Mammary epithelial cell (primary cell): ENCODE results near the gene RNF213.

Experiments
- CTCF ChIP-seq, 2 donors: IDR thresholded peaks in 1 of 2; conservative IDR thresholded peaks in 1 of 2; 2 replicates each; pipeline ENCODE4 v1.5.1; 2011 to 2012; ENCODE audit warnings: inconsistent platforms in 2 of 2, low read length in 2 of 2, mild to moderate bottlenecking in 2 of 2, control low read depth in 1 of 2, low read depth in 1 of 2; ENCODE audit not compliant: insufficient read depth in 1 of 2; ENCODE audit errors: extremely low read depth in 1 of 2
- EZH2 ChIP-seq: IDR thresholded peaks from 2 replicates; pipeline ENCODE4 v1.6.1; 2012; ENCODE audit warnings: low read length, inconsistent platforms, borderline replicate concordance

- no peak for TF ChIP-seq CTCF (conservative IDR thresholded peaks at IDR 0.05 in 1 of 2, IDR thresholded peaks at IDR 0.05 in 1 of 2; ENCODE audit: extremely low read depth in 1 of 2, insufficient read depth in 1 of 2, low read depth in 1 of 2, low read length in 2 of 2)
- no peak for TF ChIP-seq EZH2
Measured at GRCh38 chr17:80352216-80352895, 91.7 kb downstream of the RNF213 start.
